Lower leg skin (tissue), 4 donors: ENCODE measurements around the gene HRK. TPM values are rescaled to one million over a fixed set of nuclear protein-coding genes. Genes with fewer than 3 reads are reported as not detected.

Source experiments
- DNase-seq, 2 donors: peaks; one replicate each; pipeline ENCODE4 v3.0.0-alpha.2; 2019; ENCODE audit warnings: low spot score in 2 of 2
- H3K4me3 ChIP-seq: fragments of 200-600 bp; sonication (generic); 2 replicates; pipeline ENCODE4 v1.5.1; 2017; ENCODE audit warnings: mild to moderate bottlenecking, low read depth; ENCODE audit not compliant: poor library complexity, severe bottlenecking
- POLR2A ChIP-seq, 2 donors: fragments of 450-650 bp; IDR thresholded peaks; one replicate each; pipeline ENCODE4 v1.6.1; 2016 to 2017; ENCODE audit warnings: antibody characterized with exemption in 2 of 2, mild to moderate bottlenecking in 1 of 2, moderate library complexity in 1 of 2
- WGBS, 2 donors: methylation state at CpG; one replicate each; pipeline ENCODE4 v1.1.5; 2018; 5-methylcytosine and 5-hydroxymethylcytosine counted together
- intact Hi-C: fragments of 100-400 bp; cut with DNase I; formaldehyde crosslinking; loops from one replicate; pipeline ENCODE4 v1.15.0; 2023; ENCODE audit warnings: low total_unique reads
- total RNA-seq, 4 donors: library from RNA; depleted of rRNA; stranded (reverse); fragments of >200 nt; gene quantifications; one replicate each; pipeline ENCODE4 v1.1.0, GENCODE V29; 2016
- TF ChIP-seq, protein P1 (sequence below), 3 donors: fragments of 450-650 bp; IDR thresholded peaks; one replicate each; pipeline ENCODE4 v1.5.1; 2016; ENCODE audit warnings: antibody characterized with exemption in 3 of 3, mild to moderate bottlenecking in 3 of 3, moderate library complexity in 2 of 3

Gene HRK
- total RNA-seq, 4 donors from 2014 or later, result 0.03 to 0.38 (median 0.08) TPM

DNA sequence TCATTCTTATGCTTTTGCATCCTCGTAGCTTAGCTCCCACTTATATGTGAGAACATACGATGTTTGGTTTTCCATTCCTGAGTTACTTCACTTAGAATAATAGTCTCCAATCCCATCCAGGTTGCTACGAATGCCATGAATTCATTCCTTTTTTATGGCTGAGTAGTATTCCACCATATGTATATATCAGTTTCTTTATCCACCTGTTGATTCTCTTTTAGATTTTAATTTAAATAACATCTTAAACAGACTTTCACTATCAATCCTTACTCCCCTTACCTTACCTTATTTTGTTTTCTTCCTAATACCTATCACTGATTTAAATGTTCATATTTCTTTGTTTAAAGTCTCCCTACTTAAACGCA, 29.0 kb upstream of the HRK start:
- no peak for TF ChIP-seq POLR2A (IDR thresholded peaks at IDR 0.05)
- TF ChIP-seq, protein P1, sequence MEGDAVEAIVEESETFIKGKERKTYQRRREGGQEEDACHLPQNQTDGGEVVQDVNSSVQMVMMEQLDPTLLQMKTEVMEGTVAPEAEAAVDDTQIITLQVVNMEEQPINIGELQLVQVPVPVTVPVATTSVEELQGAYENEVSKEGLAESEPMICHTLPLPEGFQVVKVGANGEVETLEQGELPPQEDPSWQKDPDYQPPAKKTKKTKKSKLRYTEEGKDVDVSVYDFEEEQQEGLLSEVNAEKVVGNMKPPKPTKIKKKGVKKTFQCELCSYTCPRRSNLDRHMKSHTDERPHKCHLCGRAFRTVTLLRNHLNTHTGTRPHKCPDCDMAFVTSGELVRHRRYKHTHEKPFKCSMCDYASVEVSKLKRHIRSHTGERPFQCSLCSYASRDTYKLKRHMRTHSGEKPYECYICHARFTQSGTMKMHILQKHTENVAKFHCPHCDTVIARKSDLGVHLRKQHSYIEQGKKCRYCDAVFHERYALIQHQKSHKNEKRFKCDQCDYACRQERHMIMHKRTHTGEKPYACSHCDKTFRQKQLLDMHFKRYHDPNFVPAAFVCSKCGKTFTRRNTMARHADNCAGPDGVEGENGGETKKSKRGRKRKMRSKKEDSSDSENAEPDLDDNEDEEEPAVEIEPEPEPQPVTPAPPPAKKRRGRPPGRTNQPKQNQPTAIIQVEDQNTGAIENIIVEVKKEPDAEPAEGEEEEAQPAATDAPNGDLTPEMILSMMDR (IDR thresholded peaks at IDR 0.05), result no peak
- 64 to 65% methylated on average over 4 of the region's 4 CpGs for WGBS, 2 donors
- no peak for DNase-seq
- no peak overlapping the region for H3K4me3 ChIP-seq
- intact Hi-C loops, result no loop called here

GRCh38 chr12:116906285-116906684, 25.0 kb upstream of the HRK start:
- H3K4me3 ChIP-seq, result no peak overlapping the region
- DNase-seq, result no peak
- intact Hi-C loops, result no loop called here
- WGBS, 2 donors, result 87 to 88% methylated on average over 4 of the region's 4 CpGs
- TF ChIP-seq, protein P1 (IDR thresholded peaks at IDR 0.05), result no peak
- TF ChIP-seq POLR2A (IDR thresholded peaks at IDR 0.05), result no peak

GRCh38 chr12:116903818-116904217, 22.6 kb upstream of the HRK start:
- DNase-seq, result no peak
- intact Hi-C loops, result no loop called here
- TF ChIP-seq POLR2A (IDR thresholded peaks at IDR 0.05), result no peak
- H3K4me3 ChIP-seq, result no peak overlapping the region
- WGBS, 2 donors, result 68 to 77% methylated on average over 4 of the region's 4 CpGs

- TF ChIP-seq, protein P1 (IDR thresholded peaks at IDR 0.05), result no peak
- TF ChIP-seq POLR2A (IDR thresholded peaks at IDR 0.05), result no peak
- no peak overlapping the region for H3K4me3 ChIP-seq
- WGBS, 2 donors, result 77 to 85% methylated on average over 2 of the region's 2 CpGs
- DNase-seq, result no peak
- intact Hi-C loops, result no loop called here
These were observed 20.4 kb upstream of the HRK start for GRCh38 chr12:116901612-116902011.

- TF ChIP-seq, protein P1 (IDR thresholded peaks at IDR 0.05), result no peak
- no peak for TF ChIP-seq POLR2A (IDR thresholded peaks at IDR 0.05)
- DNase-seq, result no peak
- WGBS, 2 donors, result 54 to 69% methylated on average over 3 of the region's 3 CpGs
- H3K4me3 ChIP-seq, result no peak overlapping the region
- intact Hi-C loops, result no loop called here
These were observed 17.4 kb upstream of the HRK start for GRCh38 chr12:116898669-116899068.

DNA sequence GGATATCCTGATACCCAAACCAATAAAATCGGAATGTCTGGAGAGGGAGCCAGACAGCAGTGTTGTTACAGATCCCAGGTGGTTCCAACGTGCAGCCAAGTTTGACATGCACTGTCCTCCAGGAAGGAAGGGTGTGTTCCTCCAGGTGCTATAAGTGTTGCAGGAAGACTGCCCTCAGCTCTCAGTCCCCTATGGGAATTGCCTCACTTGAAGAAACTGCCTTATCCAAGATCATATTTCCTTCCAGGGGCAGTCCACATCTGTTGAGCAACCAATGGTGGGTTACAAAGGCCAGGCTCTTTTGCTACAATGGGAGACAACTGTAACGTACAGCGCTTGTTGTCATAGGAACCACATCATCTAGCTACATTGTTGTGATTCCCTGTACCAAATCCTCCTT, 16.2 kb upstream of the HRK start:
- no peak overlapping the region for H3K4me3 ChIP-seq
- intact Hi-C loops, result no loop called here
- no peak for TF ChIP-seq POLR2A (IDR thresholded peaks at IDR 0.05)
- TF ChIP-seq, protein P1 (IDR thresholded peaks at IDR 0.05), result no peak
- no peak for DNase-seq
- 69 to 84% methylated on average over 4 of the region's 4 CpGs for WGBS, 2 donors
